SW 1271 (cell line): ENCODE data around the gene LSM3.

ENCODE experiments used
- DNase-seq, 2 experiments: peaks; one replicate each; lab custom pipeline; 2025; lab: John Stamatoyannopoulos, UW

Gene LSM3

DNA sequence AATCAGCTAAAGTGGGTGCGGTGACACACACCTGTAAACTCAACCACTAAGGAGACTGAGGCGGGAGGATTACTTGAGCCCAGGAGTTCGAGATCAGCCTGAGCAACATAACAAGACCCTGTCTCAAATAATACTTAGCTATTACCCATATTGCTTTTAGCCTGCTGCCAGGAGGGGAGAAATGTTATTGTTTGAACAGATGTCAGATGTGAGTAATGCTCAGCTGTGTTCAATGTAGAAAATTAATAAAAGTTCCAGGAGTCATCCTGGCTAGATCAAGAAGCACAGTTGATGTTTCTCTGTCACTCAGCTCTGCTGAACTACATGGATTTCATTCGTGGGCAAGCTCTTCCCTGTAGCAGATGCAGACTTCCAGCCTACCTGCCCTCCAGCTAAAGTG, 22.2 kb downstream of the LSM3 start:
- no peak for DNase-seq

DNA sequence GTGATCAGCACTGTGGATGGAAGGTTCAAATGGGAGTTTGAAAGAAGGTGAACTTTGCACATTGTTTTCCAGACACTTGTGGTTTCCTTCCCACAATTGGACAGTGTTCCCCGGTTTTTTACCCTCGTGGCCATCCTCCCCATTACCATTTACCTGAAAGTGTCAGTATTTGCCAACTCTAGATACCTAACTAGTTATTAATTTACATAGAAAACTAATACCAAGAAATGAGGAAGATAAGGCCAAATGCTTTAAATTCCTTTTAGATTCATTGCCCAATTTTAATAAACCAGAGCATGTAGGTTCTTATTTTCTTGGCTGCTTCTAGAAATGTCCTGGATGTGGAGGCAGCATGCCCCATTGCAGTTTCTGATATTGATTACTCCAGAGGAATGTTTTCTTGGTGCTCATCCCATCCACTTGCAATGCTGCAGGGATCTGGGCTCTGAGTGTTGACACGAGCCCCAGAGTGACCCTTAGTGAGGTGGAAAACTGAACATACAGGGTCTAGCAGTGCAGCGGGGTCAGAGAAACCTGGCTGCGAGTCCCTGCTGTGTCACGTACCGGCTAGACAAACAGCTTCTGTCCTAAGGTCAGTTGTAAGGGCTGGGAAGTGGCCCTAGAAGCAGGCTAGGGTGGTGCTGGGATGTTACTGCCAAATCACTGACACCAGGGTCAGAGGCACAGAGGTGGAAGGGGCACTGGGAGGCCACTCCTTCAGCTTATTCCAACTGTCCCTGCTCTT, 23.5 kb downstream of the LSM3 start:
- DNase-seq: no peak

DNA sequence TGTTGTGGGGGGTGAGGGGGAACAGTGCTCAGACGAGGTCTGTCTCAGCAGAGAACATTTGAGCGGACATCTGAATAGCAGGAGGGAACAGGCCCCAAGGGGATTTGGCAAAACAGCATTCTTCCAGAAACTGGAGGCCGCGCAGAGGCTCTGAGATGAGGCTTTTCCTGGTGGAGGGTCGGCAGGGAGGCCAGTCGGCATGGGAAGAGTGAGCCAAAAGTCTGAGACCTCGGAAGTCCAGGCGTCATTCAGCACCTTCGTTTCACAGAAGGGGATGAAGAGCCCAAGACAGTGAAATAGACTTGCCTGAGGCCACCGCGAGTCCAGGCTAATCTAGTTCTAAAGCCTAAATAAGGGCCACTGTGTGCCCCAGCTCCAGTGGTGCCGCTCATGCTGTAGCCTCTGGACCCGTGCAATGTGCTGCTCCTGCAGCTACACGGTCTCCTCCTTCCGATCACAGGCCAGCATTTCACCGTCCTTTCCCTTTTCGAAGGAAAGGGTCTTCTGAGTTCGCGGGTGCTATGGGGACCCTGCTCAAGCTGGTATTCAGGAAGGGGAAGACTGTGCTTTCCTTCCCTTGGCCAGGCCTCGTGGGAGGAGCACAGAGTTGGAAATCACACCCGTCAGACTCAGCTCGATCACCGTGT, 24.4 kb downstream of the LSM3 start:
- DNase-seq: no peak

GRCh38 chr3:14203521-14204079, 25.0 kb downstream of the LSM3 start:
- DNase-seq: peak; percentile 14 to 68

- no peak for DNase-seq
These were observed 26.1 kb downstream of the LSM3 start for GRCh38 chr3:14204515-14205284.

- no peak for DNase-seq
These were observed 28.0 kb downstream of the LSM3 start for GRCh38 chr3:14206548-14207177.

- no peak for DNase-seq
These were observed 29.6 kb downstream of the LSM3 start for GRCh38 chr3:14208168-14208567.

- no peak for DNase-seq
These were observed 30.4 kb downstream of the LSM3 start for GRCh38 chr3:14208977-14209394.

- no peak for DNase-seq
These were observed 31.1 kb downstream of the LSM3 start for GRCh38 chr3:14209581-14210289.

DNA sequence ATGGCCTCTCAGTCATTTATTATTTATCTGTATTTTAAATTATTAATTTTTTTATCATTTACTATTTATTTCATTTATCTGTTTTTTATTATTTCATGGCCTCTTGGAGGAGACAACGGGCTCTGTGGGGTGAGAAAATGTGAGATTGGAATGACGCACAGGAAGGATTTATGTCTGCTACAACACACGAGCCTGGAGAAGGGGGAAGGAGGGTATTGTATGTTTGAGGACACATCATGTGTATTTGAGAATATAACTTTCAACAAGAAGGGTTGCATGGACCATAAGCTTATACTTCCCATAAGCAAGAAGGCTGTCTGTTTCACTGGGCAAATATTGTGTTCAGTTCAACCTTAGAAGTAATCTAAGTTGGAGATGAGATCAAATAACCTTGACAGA, 31.7 kb downstream of the LSM3 start:
- no peak for DNase-seq

GRCh38 chr3:14210843-14211594, 32.4 kb downstream of the LSM3 start:
- no peak for DNase-seq

DNA sequence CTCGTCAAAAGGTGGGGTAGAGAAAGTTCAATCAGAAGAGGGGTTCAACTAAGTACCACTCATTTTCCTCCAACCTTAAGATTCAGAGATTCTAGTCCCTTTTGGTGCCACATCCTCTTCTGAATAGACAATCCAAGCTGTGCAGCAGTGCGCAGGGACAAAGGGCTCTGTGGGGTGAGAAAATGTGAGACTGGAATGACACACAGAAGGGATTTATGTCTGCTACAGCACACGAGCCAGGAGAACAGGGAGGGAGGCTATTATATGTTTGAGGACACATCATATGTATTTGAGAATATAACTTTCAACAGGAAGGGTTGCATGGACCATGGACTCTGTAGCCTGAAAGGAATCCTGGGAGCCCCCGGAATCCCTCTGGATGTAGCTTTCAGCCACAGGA, 33.0 kb downstream of the LSM3 start:
- no peak for DNase-seq

DNA sequence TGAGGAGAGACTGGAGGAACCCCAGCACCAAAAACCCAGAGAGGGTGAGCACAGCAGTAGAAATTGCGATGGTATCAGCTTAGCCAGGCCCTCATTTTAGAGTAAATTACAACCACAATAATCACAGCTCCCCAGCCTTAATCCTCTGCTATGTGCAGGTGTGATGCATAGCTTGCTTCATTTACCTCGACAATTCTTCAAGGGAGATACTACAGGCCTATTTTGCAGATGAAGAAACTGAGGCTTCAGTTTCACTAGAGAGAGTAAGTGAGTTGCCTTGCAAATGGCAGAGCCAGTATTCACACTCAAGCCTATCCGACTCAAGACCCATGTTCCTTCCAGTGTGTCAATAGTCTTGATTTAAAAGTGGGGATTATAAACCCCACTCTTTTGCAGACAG, 33.4 kb downstream of the LSM3 start:
- DNase-seq: no peak

GRCh38 chr3:14213066-14213774, 34.6 kb downstream of the LSM3 start:
- DNase-seq: no peak

- no peak for DNase-seq
These were observed 36.1 kb downstream of the LSM3 start for GRCh38 chr3:14214764-14215163.

DNA sequence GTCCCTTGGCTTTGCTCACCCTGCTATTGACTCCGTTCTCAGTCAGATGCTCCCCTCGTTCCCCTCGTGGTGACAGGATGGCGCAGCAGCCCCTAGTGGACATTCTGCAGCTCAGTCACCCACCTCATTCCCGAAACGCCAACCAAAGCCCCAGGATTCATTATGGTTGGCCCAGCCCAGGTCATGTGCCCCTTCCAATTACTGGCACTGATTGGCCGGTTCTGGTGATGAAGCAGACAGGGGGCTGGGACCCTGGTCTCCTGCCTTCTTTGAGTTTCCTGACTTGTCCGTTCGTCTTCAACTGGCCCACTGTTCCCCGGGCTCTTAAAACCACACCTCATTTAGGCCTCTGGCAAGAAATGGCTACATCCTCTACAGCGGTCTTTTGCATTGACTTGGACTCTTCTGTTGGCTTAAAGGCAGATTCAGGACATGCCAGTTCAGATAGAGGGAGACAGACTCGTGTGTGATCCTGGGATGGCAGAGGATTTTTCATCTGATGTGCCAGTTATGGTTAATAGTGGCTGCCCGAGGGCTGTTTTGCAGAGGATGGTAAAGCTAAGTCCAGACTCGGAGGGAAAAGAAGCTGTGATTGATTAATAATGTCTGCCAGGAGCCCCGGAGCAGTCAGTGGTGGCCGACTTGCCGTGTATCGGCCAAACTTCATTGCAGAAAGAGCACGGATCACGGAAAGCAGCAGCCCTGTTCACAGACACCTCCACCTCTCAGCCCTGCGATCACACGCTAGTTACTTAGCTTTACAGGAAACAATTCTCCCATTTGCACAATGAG, 37.8 kb downstream of the LSM3 start:
- DNase-seq: no peak

- no peak for DNase-seq
These were observed 39.7 kb downstream of the LSM3 start for GRCh38 chr3:14218355-14218754.

- DNase-seq: no peak
These were observed 42.3 kb downstream of the LSM3 start for GRCh38 chr3:14220933-14221332.

GRCh38 chr3:14221902-14222301, 43.3 kb downstream of the LSM3 start:
- DNase-seq: no peak
